Loucy (cell line): ENCODE data around the gene HOXB4.

Experiments
- EZH2phosphoT487 ChIP-seq: fragments of 200-600 bp; IDR thresholded peaks from 2 replicates; pipeline ENCODE4 v1.6.1; 2018; ENCODE audit warnings: antibody characterized with exemption, mild to moderate bottlenecking, moderate library complexity, borderline replicate concordance
- TF ChIP-seq, protein P1 (sequence below): fragments of 200-600 bp; sonication (generic); conservative IDR thresholded peaks from 2 replicates; pipeline ENCODE4 v1.5.1; 2014; ENCODE audit warnings: mild to moderate bottlenecking, antibody characterized with exemption, low read length

DNA sequence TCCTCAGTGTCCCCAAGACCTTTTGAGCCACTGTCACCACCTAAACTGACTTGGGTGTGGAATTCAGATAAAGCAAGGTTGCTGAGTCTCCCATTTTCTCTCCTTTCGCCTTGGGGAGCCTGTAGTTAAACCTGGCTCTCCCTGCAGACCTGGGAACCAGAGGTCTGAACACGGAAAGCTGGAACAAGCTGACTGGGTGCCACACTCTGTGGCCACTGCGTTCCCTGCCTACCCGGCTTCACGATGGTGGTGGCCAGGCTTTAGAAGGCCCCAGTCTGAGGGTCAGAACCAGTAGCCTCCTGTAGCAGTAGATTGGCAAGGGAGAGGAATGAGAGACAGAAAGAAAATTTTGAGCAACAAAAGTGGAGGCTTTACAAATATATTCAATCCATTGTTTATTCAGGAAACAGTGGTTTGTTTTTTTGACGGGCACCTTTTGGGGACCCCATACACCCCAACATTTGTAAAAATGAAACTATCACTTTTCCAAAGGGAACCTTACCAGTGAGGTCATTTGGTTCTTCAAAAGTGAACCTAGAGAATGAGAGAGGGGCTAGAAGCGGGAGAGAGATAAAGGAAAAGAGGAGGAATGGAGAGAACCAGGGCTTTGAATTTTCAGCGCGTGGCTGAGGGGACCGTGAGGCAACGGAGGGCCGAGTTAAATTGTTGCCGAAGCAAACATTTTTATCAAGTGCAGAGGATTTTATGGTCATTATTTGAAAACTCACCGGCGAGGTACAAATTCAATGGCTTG is 38.7 kb upstream of the HOXB4 start:
- TF ChIP-seq, protein P1, sequence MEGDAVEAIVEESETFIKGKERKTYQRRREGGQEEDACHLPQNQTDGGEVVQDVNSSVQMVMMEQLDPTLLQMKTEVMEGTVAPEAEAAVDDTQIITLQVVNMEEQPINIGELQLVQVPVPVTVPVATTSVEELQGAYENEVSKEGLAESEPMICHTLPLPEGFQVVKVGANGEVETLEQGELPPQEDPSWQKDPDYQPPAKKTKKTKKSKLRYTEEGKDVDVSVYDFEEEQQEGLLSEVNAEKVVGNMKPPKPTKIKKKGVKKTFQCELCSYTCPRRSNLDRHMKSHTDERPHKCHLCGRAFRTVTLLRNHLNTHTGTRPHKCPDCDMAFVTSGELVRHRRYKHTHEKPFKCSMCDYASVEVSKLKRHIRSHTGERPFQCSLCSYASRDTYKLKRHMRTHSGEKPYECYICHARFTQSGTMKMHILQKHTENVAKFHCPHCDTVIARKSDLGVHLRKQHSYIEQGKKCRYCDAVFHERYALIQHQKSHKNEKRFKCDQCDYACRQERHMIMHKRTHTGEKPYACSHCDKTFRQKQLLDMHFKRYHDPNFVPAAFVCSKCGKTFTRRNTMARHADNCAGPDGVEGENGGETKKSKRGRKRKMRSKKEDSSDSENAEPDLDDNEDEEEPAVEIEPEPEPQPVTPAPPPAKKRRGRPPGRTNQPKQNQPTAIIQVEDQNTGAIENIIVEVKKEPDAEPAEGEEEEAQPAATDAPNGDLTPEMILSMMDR, result no peak
- no peak for TF ChIP-seq EZH2phosphoT487
